Keratinocyte (primary cell): ENCODE measurements around the gene ACSM2A. TPM values are rescaled to one million over a fixed set of nuclear protein-coding genes. Genes with fewer than 3 reads are reported as not detected.
"Not testable (repeated sequence)": the region's sequence is repeated elsewhere in the genome, so short reads cannot be mapped to it uniquely, and the experiment has no call there.

Source experiments
- DNase-seq: peaks from one replicate; pipeline ENCODE4 v3.0.0-alpha.2; 2011; ENCODE audit warnings: low read depth, missing footprints, low spot score
- FAIRE-seq: peaks from 2 replicates; lab custom pipeline; 2011; peaks lifted over from hg19 to GRCh38; lab: Jason Lieb, UNC
- H2AFZ ChIP-seq: 2 replicates; pipeline ENCODE4 v1.6.0; 2012; ENCODE audit warnings: low read length, control low read depth, inconsistent platforms; ENCODE audit not compliant: control insufficient read depth
- H3K27ac ChIP-seq: 2 replicates; pipeline ENCODE4 v1.5.1; 2011; ENCODE audit warnings: low read length; ENCODE audit not compliant: control insufficient read depth, insufficient read depth
- H3K27me3 ChIP-seq: 3 replicates; pipeline ENCODE4 v1.6.0; 2011; ENCODE audit warnings: low read length; ENCODE audit not compliant: control insufficient read depth, insufficient read depth; ENCODE audit errors: extremely low read depth
- H3K36me3 ChIP-seq, 2 experiments: 2 replicates in 1 of 2; 3 replicates in 1 of 2; pipeline ENCODE4 v1.5.1; 2011; ENCODE audit warnings: low read length in 2 of 2, mild to moderate bottlenecking in 1 of 2; ENCODE audit not compliant: control insufficient read depth in 2 of 2, insufficient read depth in 2 of 2; ENCODE audit errors: extremely low read depth in 1 of 2
- H3K4me1 ChIP-seq: 3 replicates; pipeline ENCODE4 v1.5.1; 2011; ENCODE audit warnings: low read length; ENCODE audit not compliant: control insufficient read depth, insufficient read depth; ENCODE audit errors: extremely low read depth
- H3K4me2 ChIP-seq: 3 replicates; pipeline ENCODE4 v1.6.0; 2011; ENCODE audit warnings: low read depth, low read length; ENCODE audit not compliant: control insufficient read depth, insufficient read depth; ENCODE audit errors: extremely low read depth
- H3K4me3 ChIP-seq, 3 experiments: fragments of 200-600 bp in 1 of 3; sonication (generic) in 1 of 3; 2 replicates in 2 of 3; 3 replicates in 1 of 3; pipeline ENCODE4 v1.5.1; 2011 to 2016; ENCODE audit warnings: low read length in 3 of 3, mild to moderate bottlenecking in 3 of 3, control low read depth in 2 of 3, inconsistent platforms in 1 of 3, low read depth in 1 of 3, mixed read lengths in 1 of 3, mixed run types in 1 of 3, moderate library complexity in 1 of 3; ENCODE audit not compliant: control insufficient read depth in 2 of 3, insufficient read depth in 2 of 3; ENCODE audit errors: extremely low read depth in 1 of 3
- H3K79me2 ChIP-seq: 2 replicates; pipeline ENCODE4 v1.6.0; 2012; ENCODE audit warnings: low read length; ENCODE audit not compliant: control insufficient read depth, insufficient read depth
- H3K9ac ChIP-seq: 3 replicates; pipeline ENCODE4 v1.6.0; 2011; ENCODE audit warnings: low read length; ENCODE audit not compliant: control insufficient read depth, insufficient read depth; ENCODE audit errors: extremely low read depth
- H3K9me1 ChIP-seq: 3 replicates; pipeline ENCODE4 v1.6.0; 2011; ENCODE audit warnings: low read length; ENCODE audit not compliant: control insufficient read depth, insufficient read depth; ENCODE audit errors: extremely low read depth
- H3K9me3 ChIP-seq: 2 replicates; pipeline ENCODE4 v1.5.1; 2012; ENCODE audit warnings: low read depth, low read length; ENCODE audit not compliant: control insufficient read depth
- H4K20me1 ChIP-seq: 3 replicates; pipeline ENCODE4 v1.6.0; 2011; ENCODE audit warnings: low read length; ENCODE audit not compliant: control insufficient read depth, insufficient read depth; ENCODE audit errors: extremely low read depth
- CTCF ChIP-seq, 3 experiments: IDR thresholded peaks in 1 of 3; conservative IDR thresholded peaks in 1 of 3; optimal IDR thresholded peaks in 1 of 3; 2 replicates in 2 of 3; 3 replicates in 1 of 3; pipeline versions ENCODE3 to v1.5.1; 2011; ENCODE audit warnings: low read length in 3 of 3, mild to moderate bottlenecking in 3 of 3, moderate library complexity in 2 of 3, control low read depth in 1 of 3, inconsistent platforms in 1 of 3; ENCODE audit not compliant: insufficient read depth in 2 of 3; ENCODE audit errors: extremely low read depth in 1 of 3
- EZH2 ChIP-seq: IDR thresholded peaks from one replicate; pipeline ENCODE4 v1.6.1; 2012; ENCODE audit warnings: inconsistent platforms, mild to moderate bottlenecking, low read length, moderate library complexity
- dilution Hi-C: fragments of 300-500 bp; cut with MboI; formaldehyde crosslinking; loops from one replicate; pipeline ENCODE4 v1.7.0; 2020; ENCODE audit warnings: low sequenced_read_pairs; ENCODE audit not compliant: extremely low pct_ligation_motif_present
- polyA plus RNA-seq, 5 experiments: library from polyadenylated mRNA; depleted of rRNA in 3 of 5; stranded (reverse) in 3 of 5; stranded (forward) in 1 of 5; unstranded in 1 of 5; fragments of >200 nt; gene quantifications; 1 replicate in 1 of 5; 2 replicates in 3 of 5; 3 replicates in 1 of 5; pipeline versions ENCODE4 v1.2.1 to v1.2.3, GENCODE V29; 2011 to 2012; ENCODE audit warnings: missing spikeins in 2 of 5, low read depth in 1 of 5, low replicate concordance in 1 of 5

The ACSM2A gene
- polyA plus RNA-seq, 1 donor (not counting 4 experiments of a cell fraction or from before 2014, with no cell fraction given): not detected

- Histone ChIP-seq H4K20me1 (no peaks in the 10 kb centered on the region), H3K36me3 (no peaks in the 10 kb centered on the region), H3K9me3 (no peaks in the 10 kb centered on the region), H3K9ac (no peak overlapping the region), H3K4me2 (no peak overlapping the region), H3K27me3 (no peaks in the 10 kb centered on the region), H2AFZ (no peak overlapping the region), H3K4me3 (no peak overlapping the region), H3K9me1 (no peaks in the 10 kb centered on the region), H3K27ac (no peak overlapping the region), H3K79me2 (no peaks in the 10 kb centered on the region), H3K4me1 (no peaks in the 10 kb centered on the region)
- no peak for TF ChIP-seq EZH2
- TF ChIP-seq CTCF (optimal IDR thresholded peaks at IDR 0.05 in 1 of 3, IDR thresholded peaks at IDR 0.05 in 1 of 3, conservative IDR thresholded peaks at IDR 0.05 in 1 of 3; ENCODE audit: extremely low read depth in 1 of 3, insufficient read depth in 2 of 3, low read length in 3 of 3): no peak
- DNase-seq: no peak
- FAIRE-seq: no peak
- dilution Hi-C loops: no loop called here
Measured at GRCh38 chr16:20520103-20520502, 68.8 kb downstream of the ACSM2A start.

GRCh38 chr16:20531795-20532194, 80.5 kb downstream of the ACSM2A start:
- H3K9me3 ChIP-seq, H3K9me1 ChIP-seq, H3K27me3 ChIP-seq, FAIRE-seq, DNase-seq, H4K20me1 ChIP-seq, H3K9ac ChIP-seq, H3K4me3 ChIP-seq, H3K4me1 ChIP-seq, dilution Hi-C loops, H3K79me2 ChIP-seq, H3K27ac ChIP-seq, H3K4me2 ChIP-seq, H2AFZ ChIP-seq, H3K36me3 ChIP-seq: not testable (repeated sequence)

GRCh38 chr16:20532284-20532792, 81.0 kb downstream of the ACSM2A start:
- H3K9me1 ChIP-seq, H3K4me2 ChIP-seq, H3K4me1 ChIP-seq, dilution Hi-C loops, H3K27ac ChIP-seq, H3K9ac ChIP-seq, H2AFZ ChIP-seq, H3K27me3 ChIP-seq, H4K20me1 ChIP-seq, DNase-seq, H3K79me2 ChIP-seq, H3K4me3 ChIP-seq, H3K9me3 ChIP-seq, H3K36me3 ChIP-seq, FAIRE-seq: not testable (repeated sequence)

GRCh38 chr16:20536669-20537068, 85.3 kb downstream of the ACSM2A start:
- dilution Hi-C loops, H3K36me3 ChIP-seq, H3K27me3 ChIP-seq, H3K27ac ChIP-seq, H2AFZ ChIP-seq, FAIRE-seq, H3K9me1 ChIP-seq, DNase-seq, H3K4me3 ChIP-seq, H3K9me3 ChIP-seq, H3K4me1 ChIP-seq, H3K4me2 ChIP-seq, H4K20me1 ChIP-seq, H3K9ac ChIP-seq, H3K79me2 ChIP-seq: not testable (repeated sequence)
